RWPE1 (cell line): ENCODE results near the gene ATP2B1.

ENCODE experiments used
- CTCF ChIA-PET: fragments of 350-600 bp; sonication (Branson Sonifier 250); formaldehyde crosslinking; extraction: SDS; loops from one replicate; lab custom pipeline; 2021; lab: Yijun Ruan, JAX
- POLR2A ChIA-PET: fragments of 400-600 bp; formaldehyde crosslinking; extraction: SDS; loops from one replicate; lab custom pipeline; 2020; ENCODE audit warnings: antibody characterized with exemption; ENCODE audit not compliant: low non-redundant PET; lab: Yijun Ruan, JAX
- DNase-seq: peaks from one replicate; pipeline ENCODE4 v3.0.0; 2012; ENCODE audit warnings: low spot score
- H3K27ac ChIP-seq: fragments of 450-650 bp; 2 replicates; pipeline ENCODE4 v1.5.1; 2017
- TF ChIP-seq, protein P1 (sequence below): fragments of 450-650 bp; conservative IDR thresholded peaks from 2 replicates; pipeline ENCODE4 v1.5.1; 2017; ENCODE audit warnings: low read depth, mild to moderate bottlenecking

ATP2B1 gene

DNA sequence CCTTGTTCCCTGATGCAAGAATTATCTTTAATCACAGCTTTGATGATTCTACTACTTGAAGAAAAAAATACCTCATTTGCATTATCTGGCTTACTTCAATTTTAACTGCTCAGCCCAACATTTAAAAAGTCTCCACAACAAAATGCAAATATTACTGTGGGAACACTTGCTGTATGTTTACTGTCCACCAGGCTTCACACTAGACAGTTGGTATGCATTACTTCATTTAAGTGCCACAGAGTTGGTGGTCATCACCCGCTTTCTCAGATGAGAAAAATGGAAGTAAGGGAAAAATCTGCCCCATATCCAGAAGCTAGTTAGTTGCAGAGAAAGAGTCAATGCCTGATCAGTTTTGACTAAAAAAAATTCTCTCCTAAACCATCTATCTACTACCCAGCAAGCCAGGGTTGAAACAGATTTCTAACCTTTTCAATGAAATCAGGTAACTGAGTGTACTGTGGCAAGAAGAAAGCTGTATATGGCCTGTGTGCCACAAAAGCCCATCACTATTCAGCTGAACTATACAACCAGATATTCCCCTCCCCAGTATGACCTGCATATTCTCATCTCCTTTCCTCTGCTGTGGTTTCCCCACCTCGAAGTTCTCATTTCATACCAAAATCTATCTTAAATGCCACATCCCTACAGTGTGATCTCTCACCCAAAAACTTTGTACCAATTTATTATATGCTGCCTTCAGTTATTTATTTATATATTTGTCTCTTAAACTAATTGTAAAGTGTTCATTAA is 90.3 kb downstream of the ATP2B1 start:
- H3K27ac ChIP-seq = no peak overlapping the region
- DNase-seq = no peak
- ChIA-PET CTCF (interaction anchor here (0.6 kb wide), 1 partner anchor 461 kb away, joined by 3 read pairs; no protein-coding TSS in a partner anchor), POLR2A (no interaction called here)
- TF ChIP-seq, protein P1, sequence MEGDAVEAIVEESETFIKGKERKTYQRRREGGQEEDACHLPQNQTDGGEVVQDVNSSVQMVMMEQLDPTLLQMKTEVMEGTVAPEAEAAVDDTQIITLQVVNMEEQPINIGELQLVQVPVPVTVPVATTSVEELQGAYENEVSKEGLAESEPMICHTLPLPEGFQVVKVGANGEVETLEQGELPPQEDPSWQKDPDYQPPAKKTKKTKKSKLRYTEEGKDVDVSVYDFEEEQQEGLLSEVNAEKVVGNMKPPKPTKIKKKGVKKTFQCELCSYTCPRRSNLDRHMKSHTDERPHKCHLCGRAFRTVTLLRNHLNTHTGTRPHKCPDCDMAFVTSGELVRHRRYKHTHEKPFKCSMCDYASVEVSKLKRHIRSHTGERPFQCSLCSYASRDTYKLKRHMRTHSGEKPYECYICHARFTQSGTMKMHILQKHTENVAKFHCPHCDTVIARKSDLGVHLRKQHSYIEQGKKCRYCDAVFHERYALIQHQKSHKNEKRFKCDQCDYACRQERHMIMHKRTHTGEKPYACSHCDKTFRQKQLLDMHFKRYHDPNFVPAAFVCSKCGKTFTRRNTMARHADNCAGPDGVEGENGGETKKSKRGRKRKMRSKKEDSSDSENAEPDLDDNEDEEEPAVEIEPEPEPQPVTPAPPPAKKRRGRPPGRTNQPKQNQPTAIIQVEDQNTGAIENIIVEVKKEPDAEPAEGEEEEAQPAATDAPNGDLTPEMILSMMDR = no peak

DNA sequence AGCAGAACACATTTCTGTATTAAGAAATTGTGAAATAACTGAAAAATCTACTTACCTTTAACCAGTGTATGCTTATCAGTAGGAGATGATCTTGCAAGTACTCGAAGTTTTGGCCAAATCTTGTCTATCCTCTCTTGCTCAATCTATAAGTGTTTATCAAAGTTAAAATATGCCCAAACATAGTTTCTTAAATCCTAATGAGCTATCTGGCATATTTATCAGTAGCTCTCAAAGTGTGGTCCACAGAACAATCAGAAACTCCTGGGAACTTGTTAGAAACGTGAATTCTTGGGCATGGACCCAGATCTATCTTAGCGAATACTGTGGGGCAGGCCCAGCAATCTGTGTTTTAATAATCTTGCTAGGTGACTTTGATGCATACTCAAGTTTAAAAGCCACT is 98.3 kb downstream of the ATP2B1 start:
- no peak for DNase-seq
- ChIA-PET POLR2A (no interaction called here), CTCF (interaction anchor here (0.5 kb wide), 1 partner anchor 32 kb away, joined by 3 read pairs; no protein-coding TSS in a partner anchor)
- TF ChIP-seq, protein P1 = no peak
- no peak overlapping the region for H3K27ac ChIP-seq

DNA sequence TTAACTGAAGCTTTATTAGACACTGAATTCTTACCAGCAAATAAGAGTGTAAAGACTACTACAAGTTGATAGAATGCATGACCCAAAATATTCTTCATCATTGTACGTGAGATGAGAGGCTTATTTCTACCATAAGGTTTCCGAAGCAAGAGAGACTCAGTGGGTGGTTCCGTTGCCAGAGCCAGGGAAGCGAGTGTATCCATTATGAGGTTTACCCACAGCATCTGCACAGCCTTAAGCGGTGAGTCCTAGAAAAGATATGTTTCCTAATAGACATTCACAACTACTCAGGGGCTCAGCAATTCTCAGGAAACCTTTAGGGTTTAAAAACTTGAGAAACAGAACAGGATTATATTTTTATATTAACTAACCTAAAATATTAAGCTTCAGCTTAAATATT is 105.0 kb downstream of the ATP2B1 start:
- CTCF ChIA-PET = interaction anchor here (0.7 kb wide), 1 partner anchor 838 kb away, joined by 3 read pairs; no protein-coding TSS in a partner anchor
- no peak overlapping the region for H3K27ac ChIP-seq
- POLR2A ChIA-PET = no interaction called here
- DNase-seq = no peak
- TF ChIP-seq, protein P1 = no peak

DNA sequence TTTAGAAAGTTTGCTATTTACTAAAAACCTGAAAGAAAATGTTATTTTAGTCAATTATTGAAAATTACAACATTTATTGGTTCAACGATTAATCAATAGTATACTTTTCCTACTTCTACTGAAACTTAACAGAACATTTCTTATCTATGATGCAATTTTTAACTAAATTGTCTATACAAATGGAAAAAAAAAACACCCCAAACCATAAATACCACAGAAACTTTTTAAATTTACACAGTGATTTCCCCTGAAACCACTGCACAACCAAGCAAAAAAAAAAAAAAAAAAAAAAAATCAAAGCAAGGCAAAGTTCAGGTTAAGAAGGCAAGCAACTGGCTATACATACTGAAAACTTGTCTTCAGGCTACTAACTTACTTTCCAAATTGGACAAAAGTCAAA is 110.9 kb downstream of the ATP2B1 start:
- ChIA-PET CTCF (interaction anchor here (0.8 kb wide), 1 partner anchor 12 kb away, joined by 5 read pairs; no protein-coding TSS in a partner anchor), POLR2A (no interaction called here)
- TF ChIP-seq, protein P1 = no peak
- no peak for DNase-seq
- H3K27ac ChIP-seq = no peak overlapping the region

DNA sequence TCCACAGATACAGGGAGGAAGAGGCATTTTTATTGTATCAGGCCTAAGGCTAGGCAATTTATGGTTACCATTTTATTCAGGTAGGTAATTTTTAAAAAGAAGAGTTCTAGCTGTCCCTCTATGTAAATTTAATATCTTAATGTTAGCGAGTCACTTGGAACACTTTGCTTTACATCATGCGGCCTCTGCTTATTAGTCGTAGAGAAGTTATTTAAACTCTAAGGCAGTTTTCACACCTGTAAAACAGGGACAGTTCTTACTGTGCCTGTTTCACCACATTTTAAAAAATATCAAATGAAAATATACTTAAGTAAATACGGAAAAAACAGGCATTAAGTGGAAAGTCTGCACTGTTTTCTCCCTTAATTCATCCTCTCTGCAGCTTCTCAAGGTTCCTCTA is 111.4 kb downstream of the ATP2B1 start:
- no peak overlapping the region for H3K27ac ChIP-seq
- ChIA-PET POLR2A (no interaction called here), CTCF (interaction anchor here (0.8 kb wide), 1 partner anchor 12 kb away, joined by 5 read pairs; no protein-coding TSS in a partner anchor)
- DNase-seq = no peak
- TF ChIP-seq, protein P1 = no peak

DNA sequence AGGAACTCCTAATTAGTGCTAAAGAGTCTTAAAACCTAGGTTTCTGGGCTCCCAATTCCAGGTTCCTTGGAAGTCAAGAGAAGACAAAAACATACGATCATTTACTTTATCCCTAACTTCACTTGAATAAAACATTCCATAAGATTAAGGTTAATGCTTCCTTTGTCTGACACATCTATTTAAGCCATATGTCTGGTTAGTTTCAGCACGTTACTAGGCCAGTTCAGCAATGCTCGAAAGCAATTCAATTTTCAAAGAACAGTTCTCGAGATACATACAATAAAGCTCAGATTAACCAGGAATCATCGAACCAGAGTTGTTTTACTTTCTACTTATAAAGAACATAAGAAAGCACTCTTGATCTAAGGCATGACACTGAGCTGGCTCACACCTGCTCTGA is 114.8 kb downstream of the ATP2B1 start:
- CTCF ChIA-PET = no interaction called here

More for the DNA sequence above, 114.8 kb downstream of the ATP2B1 start:
- TF ChIP-seq, protein P1 = no peak
- POLR2A ChIA-PET = no interaction called here
- no peak overlapping the region for H3K27ac ChIP-seq
- no peak for DNase-seq
